MM.1S (cell line): Measurements from ENCODE around the gene IL4.

Source experiments
- DNase-seq: peaks from one replicate; pipeline ENCODE4 v3.0.0-alpha.2; 2015
- H2AFZ ChIP-seq: fragments of 300-600 bp; sonication (generic); 2 replicates; pipeline ENCODE4 v1.6.0; 2016; ENCODE audit warnings: antibody characterized with exemption, low read length
- H3F3A ChIP-seq: fragments of 300-600 bp; sonication (generic); 2 replicates; pipeline ENCODE4 v1.6.1; 2016; ENCODE audit warnings: mild to moderate bottlenecking, antibody characterized with exemption, low read length, moderate library complexity, mixed read lengths; ENCODE audit not compliant: insufficient read depth
- H3K27ac ChIP-seq: fragments of 300-600 bp; sonication (generic); 2 replicates; pipeline ENCODE4 v1.5.1; 2016; ENCODE audit warnings: mild to moderate bottlenecking, low read length
- H3K27me3 ChIP-seq: fragments of 300-600 bp; sonication (generic); replicated peaks from 2 replicates; pipeline ENCODE4 v1.6.0; 2016; ENCODE audit warnings: low read length; ENCODE audit not compliant: insufficient read depth
- H3K36me3 ChIP-seq: fragments of 300-600 bp; sonication (generic); replicated peaks from 2 replicates; pipeline ENCODE4 v1.6.1; 2016; ENCODE audit warnings: mild to moderate bottlenecking, low read length, mixed read lengths; ENCODE audit not compliant: insufficient read depth
- H3K4me1 ChIP-seq: fragments of 300-600 bp; sonication (generic); 2 replicates; pipeline ENCODE4 v1.6.1; 2016; ENCODE audit warnings: low read length, mixed read lengths
- H3K4me2 ChIP-seq: fragments of 300-600 bp; sonication (generic); 2 replicates; pipeline ENCODE4 v1.6.0; 2016; ENCODE audit warnings: low read depth, low read length
- H3K4me3 ChIP-seq: fragments of 300-600 bp; sonication (generic); 2 replicates; pipeline ENCODE4 v1.5.1; 2016; ENCODE audit warnings: low read length, mixed read lengths
- H3K79me2 ChIP-seq: fragments of 300-600 bp; sonication (generic); 2 replicates; pipeline ENCODE4 v1.6.1; 2016; ENCODE audit warnings: mixed run types, low read length, mixed read lengths
- H3K9ac ChIP-seq: fragments of 300-600 bp; sonication (generic); 2 replicates; pipeline ENCODE4 v1.6.1; 2016; ENCODE audit warnings: low read length, mixed read lengths
- H3K9me2 ChIP-seq: fragments of 300-600 bp; sonication (generic); replicated peaks from 2 replicates; pipeline ENCODE4 v1.6.1; 2016; ENCODE audit warnings: mild to moderate bottlenecking, low read length, mixed read lengths; ENCODE audit not compliant: insufficient read depth
- H3K9me3 ChIP-seq: fragments of 300-600 bp; sonication (generic); replicated peaks from 2 replicates; pipeline ENCODE4 v1.6.1; 2016; ENCODE audit warnings: mild to moderate bottlenecking, low read length, mixed read lengths; ENCODE audit not compliant: insufficient read depth
- H4K20me1 ChIP-seq: fragments of 300-600 bp; sonication (generic); 2 replicates; pipeline ENCODE4 v1.6.1; 2016; ENCODE audit warnings: mild to moderate bottlenecking, low read length, moderate library complexity, mixed read lengths; ENCODE audit not compliant: insufficient read depth
- CTCF ChIP-seq: fragments of 300-600 bp; sonication (generic); IDR thresholded peaks from 2 replicates; pipeline ENCODE4 v1.5.1; 2016; ENCODE audit warnings: antibody characterized with exemption, low read length, mixed read lengths
- EZH2 ChIP-seq: fragments of 300-600 bp; sonication (generic); optimal IDR thresholded peaks from 2 replicates; pipeline ENCODE3; 2017; ENCODE audit warnings: low read depth, mild to moderate bottlenecking, antibody characterized with exemption, low read length, mixed read lengths
- EZH2phosphoT487 ChIP-seq: fragments of 300-600 bp; sonication (generic); IDR thresholded peaks from 2 replicates; pipeline ENCODE4 v1.6.1; 2018; ENCODE audit warnings: antibody characterized with exemption, low read length

The IL4 gene

GRCh38 chr5:132669966-132670882, 3.6 kb upstream of the IL4 start:
- no peaks in the 10 kb centered on the region for H3K9me2 ChIP-seq
- H3K9me3 ChIP-seq, result no peaks in the 10 kb centered on the region
- no peak overlapping the region for H3K9ac ChIP-seq
- H3K4me1 ChIP-seq, result no peaks in the 10 kb centered on the region
- no peak overlapping the region for H3K4me3 ChIP-seq
- no peak overlapping the region for H3K4me2 ChIP-seq
- H3K27ac ChIP-seq, result no peak overlapping the region
- no peaks in the 10 kb centered on the region for H3F3A ChIP-seq
- H3K79me2 ChIP-seq, result no peaks in the 10 kb centered on the region
- no peaks in the 10 kb centered on the region for H4K20me1 ChIP-seq
- TF ChIP-seq EZH2phosphoT487, result no peak
- TF ChIP-seq EZH2, result no peak
- no peak for TF ChIP-seq CTCF
- no peaks in the 10 kb centered on the region for H3K27me3 ChIP-seq
- DNase-seq, result no peak
- no peaks in the 10 kb centered on the region for H3K36me3 ChIP-seq
- H2AFZ ChIP-seq, result no peak overlapping the region

- Histone ChIP-seq H3K9me3 (no peaks in the 10 kb centered on the region), H3K27ac (no peak overlapping the region), H4K20me1 (no peaks in the 10 kb centered on the region), H3K79me2 (no peaks in the 10 kb centered on the region), H3K27me3 (no peaks in the 10 kb centered on the region), H3K9ac (no peak overlapping the region), H3F3A (no peaks in the 10 kb centered on the region), H3K4me1 (no peaks in the 10 kb centered on the region), H3K36me3 (no peaks in the 10 kb centered on the region), H3K4me2 (no peak overlapping the region), H2AFZ (no peak overlapping the region), H3K9me2 (no peaks in the 10 kb centered on the region), H3K4me3 (no peak overlapping the region)
- DNase-seq, result no peak
- no peak for TF ChIP-seq EZH2phosphoT487
- TF ChIP-seq EZH2, result no peak
- TF ChIP-seq CTCF, result no peak
Observed at GRCh38 chr5:132671000-132671399, 2.8 kb upstream of the IL4 start.

- no peaks in the 10 kb centered on the region for H3K79me2 ChIP-seq
- no peaks in the 10 kb centered on the region for H3F3A ChIP-seq
- H4K20me1 ChIP-seq, result no peaks in the 10 kb centered on the region
- no peaks in the 10 kb centered on the region for H3K36me3 ChIP-seq
- TF ChIP-seq EZH2 (no peak), CTCF (no peak), EZH2phosphoT487 (no peak)
- H3K4me3 ChIP-seq, result no peak overlapping the region
- H2AFZ ChIP-seq, result no peak overlapping the region
- H3K27ac ChIP-seq, result no peak overlapping the region
- no peak overlapping the region for H3K4me2 ChIP-seq
- H3K4me1 ChIP-seq, result no peaks in the 10 kb centered on the region
- no peaks in the 10 kb centered on the region for H3K9me2 ChIP-seq
- H3K9me3 ChIP-seq, result no peaks in the 10 kb centered on the region
- DNase-seq, result no peak
- no peak overlapping the region for H3K9ac ChIP-seq
- no peaks in the 10 kb centered on the region for H3K27me3 ChIP-seq
Observed at GRCh38 chr5:132673488-132673887, 301 bp upstream of the IL4 start.
